Endodermal cell (in vitro differentiated cells): ENCODE data around the gene OTOS. TPM values are rescaled to one million over a fixed set of nuclear protein-coding genes. Genes with fewer than 3 reads are reported as not detected.

Experiments used
- DNase-seq: peaks from one replicate; pipeline ENCODE4 v3.0.0-alpha.2; 2017
- H3K27ac ChIP-seq: 2 replicates; pipeline ENCODE4 v1.5.1; 2013; ENCODE audit warnings: mild to moderate bottlenecking, low read depth, low read length, moderate library complexity
- H3K27me3 ChIP-seq: 2 replicates; pipeline ENCODE4 v1.6.1; 2013; ENCODE audit warnings: mild to moderate bottlenecking, low read length, moderate library complexity; ENCODE audit not compliant: insufficient read depth, control insufficient read depth, poor library complexity, severe bottlenecking
- H3K36me3 ChIP-seq: 2 replicates; pipeline ENCODE4 v1.7.0; 2013; ENCODE audit warnings: mild to moderate bottlenecking, low read length, moderate library complexity; ENCODE audit not compliant: control insufficient read depth, insufficient read depth
- H3K4me1 ChIP-seq: one replicate; pipeline ENCODE4 v1.7.0; 2013; ENCODE audit warnings: low read length; ENCODE audit not compliant: control insufficient read depth, insufficient read depth
- H3K4me3 ChIP-seq: 2 replicates; pipeline ENCODE4 v1.5.1; 2013; ENCODE audit warnings: mild to moderate bottlenecking, low read length, moderate library complexity
- H3K9ac ChIP-seq: 2 replicates; pipeline ENCODE4 v1.6.1; 2013; ENCODE audit warnings: mild to moderate bottlenecking, low read length, moderate library complexity; ENCODE audit not compliant: poor library complexity, severe bottlenecking; ENCODE audit errors: extremely low read depth
- H3K9me3 ChIP-seq: 2 replicates; pipeline ENCODE4 v1.6.1; 2013; ENCODE audit warnings: mild to moderate bottlenecking, low read length, moderate library complexity; ENCODE audit not compliant: control insufficient read depth
- H3K27ac Mint-ChIP-seq: 2 replicates; pipeline ENCODE4 v1.8.0; 2020; ENCODE audit warnings: mixed read lengths
- H3K27me3 Mint-ChIP-seq: 2 replicates; pipeline ENCODE4 v1.8.0; 2021; ENCODE audit warnings: mild to moderate bottlenecking, mixed read lengths; ENCODE audit not compliant: insufficient read depth
- H3K36me3 Mint-ChIP-seq: 2 replicates; pipeline ENCODE4 v1.8.0; 2020; ENCODE audit warnings: low read depth, mixed read lengths
- H3K4me1 Mint-ChIP-seq: 2 replicates; pipeline ENCODE4 v1.8.0; 2020; ENCODE audit warnings: mixed read lengths
- H3K4me3 Mint-ChIP-seq: 2 replicates; pipeline ENCODE4 v1.8.0; 2020; ENCODE audit warnings: mild to moderate bottlenecking, moderate library complexity, mixed read lengths
- H3K9me3 Mint-ChIP-seq: 2 replicates; pipeline ENCODE4 v1.8.0; 2020; ENCODE audit warnings: mild to moderate bottlenecking, mixed read lengths
- WGBS, 2 experiments: methylation state at CpG; one replicate each; pipeline versions ENCODE4 v1.1.5 to v1.1.7; 2013; ENCODE audit warnings: missing lambda C conversion rate in 2 of 2, mixed read lengths in 1 of 2; ENCODE audit not compliant: insufficient coverage in 1 of 2, insufficient read length in 1 of 2; 5-methylcytosine and 5-hydroxymethylcytosine counted together
- total RNA-seq, 2 donors: library from RNA; stranded (reverse); fragmentation: NEBNext Ultra II Directional in 1 of 2; extraction: Animal tissue kit (Norgen Biotek cat#: 25700) in 1 of 2; gene quantifications; 2 replicates in 1 of 2; 3 replicates in 1 of 2; pipeline ENCODE4 v1.2.1, GENCODE V29; 2021
- TF ChIP-seq, protein P1 (sequence below): fragments of 200-600 bp; sonication (generic); conservative IDR thresholded peaks from 2 replicates; pipeline ENCODE4 v1.5.0; 2021; ENCODE audit warnings: antibody characterized with exemption, mild to moderate bottlenecking

Gene OTOS
- total RNA-seq, 2 donors from 2014 or later, result not detected

DNA sequence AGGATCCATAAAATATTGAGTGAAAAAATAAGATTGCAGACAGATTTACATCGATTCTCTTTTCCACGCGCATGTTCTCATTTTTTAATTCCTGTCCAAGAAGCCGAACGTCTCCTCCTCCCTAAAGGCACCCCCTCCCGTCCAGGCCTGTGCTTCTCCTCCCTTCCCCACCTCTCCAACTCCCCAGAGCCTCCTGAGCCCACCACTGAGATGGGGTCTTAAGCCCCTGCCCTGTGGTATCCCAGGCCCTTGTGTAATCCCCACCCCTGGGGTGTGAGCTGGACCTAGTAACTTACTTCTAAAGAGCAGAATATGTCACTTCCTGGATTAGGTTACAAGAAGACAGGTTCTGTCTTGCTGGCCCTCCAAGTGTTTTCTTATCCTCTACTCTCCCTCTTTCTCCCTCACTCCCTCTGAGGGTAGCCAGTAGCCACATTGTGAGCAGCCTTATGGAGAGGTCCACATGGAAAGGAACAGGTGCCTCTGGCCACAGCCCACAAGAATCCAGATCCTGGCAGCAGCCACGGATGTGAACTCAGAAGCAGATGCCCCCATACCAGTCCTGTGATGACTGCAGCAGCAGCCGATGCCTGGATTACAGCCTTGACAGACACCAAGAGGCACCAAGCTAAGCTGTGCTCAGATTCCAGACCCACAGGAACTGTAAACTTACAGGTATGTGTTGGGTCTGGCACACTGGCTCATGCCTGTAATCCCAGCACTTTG, 39.6 kb upstream of the OTOS start:
- Mint-ChIP-seq H3K36me3 (no peaks in the 10 kb centered on the region), H3K27ac (no peak overlapping the region), H3K9me3 (no peaks in the 10 kb centered on the region), H3K27me3 (peaks cover 7% of the 10 kb centered on the region), H3K4me1 (no peaks in the 10 kb centered on the region), H3K4me3 (no peak overlapping the region)
- Histone ChIP-seq H3K4me1 (no peaks in the 10 kb centered on the region), H3K9me3 (no peaks in the 10 kb centered on the region), H3K4me3 (no peak overlapping the region), H3K9ac (no peak overlapping the region), H3K36me3 (no peaks in the 10 kb centered on the region), H3K27me3 (no peaks in the 10 kb centered on the region), H3K27ac (no peak overlapping the region)
- DNase-seq, result no peak
- TF ChIP-seq, protein P1, sequence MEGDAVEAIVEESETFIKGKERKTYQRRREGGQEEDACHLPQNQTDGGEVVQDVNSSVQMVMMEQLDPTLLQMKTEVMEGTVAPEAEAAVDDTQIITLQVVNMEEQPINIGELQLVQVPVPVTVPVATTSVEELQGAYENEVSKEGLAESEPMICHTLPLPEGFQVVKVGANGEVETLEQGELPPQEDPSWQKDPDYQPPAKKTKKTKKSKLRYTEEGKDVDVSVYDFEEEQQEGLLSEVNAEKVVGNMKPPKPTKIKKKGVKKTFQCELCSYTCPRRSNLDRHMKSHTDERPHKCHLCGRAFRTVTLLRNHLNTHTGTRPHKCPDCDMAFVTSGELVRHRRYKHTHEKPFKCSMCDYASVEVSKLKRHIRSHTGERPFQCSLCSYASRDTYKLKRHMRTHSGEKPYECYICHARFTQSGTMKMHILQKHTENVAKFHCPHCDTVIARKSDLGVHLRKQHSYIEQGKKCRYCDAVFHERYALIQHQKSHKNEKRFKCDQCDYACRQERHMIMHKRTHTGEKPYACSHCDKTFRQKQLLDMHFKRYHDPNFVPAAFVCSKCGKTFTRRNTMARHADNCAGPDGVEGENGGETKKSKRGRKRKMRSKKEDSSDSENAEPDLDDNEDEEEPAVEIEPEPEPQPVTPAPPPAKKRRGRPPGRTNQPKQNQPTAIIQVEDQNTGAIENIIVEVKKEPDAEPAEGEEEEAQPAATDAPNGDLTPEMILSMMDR, result no peak
- WGBS, 2 experiments, result 89 to 91% methylated on average over 8 of the region's 8 CpGs

DNA sequence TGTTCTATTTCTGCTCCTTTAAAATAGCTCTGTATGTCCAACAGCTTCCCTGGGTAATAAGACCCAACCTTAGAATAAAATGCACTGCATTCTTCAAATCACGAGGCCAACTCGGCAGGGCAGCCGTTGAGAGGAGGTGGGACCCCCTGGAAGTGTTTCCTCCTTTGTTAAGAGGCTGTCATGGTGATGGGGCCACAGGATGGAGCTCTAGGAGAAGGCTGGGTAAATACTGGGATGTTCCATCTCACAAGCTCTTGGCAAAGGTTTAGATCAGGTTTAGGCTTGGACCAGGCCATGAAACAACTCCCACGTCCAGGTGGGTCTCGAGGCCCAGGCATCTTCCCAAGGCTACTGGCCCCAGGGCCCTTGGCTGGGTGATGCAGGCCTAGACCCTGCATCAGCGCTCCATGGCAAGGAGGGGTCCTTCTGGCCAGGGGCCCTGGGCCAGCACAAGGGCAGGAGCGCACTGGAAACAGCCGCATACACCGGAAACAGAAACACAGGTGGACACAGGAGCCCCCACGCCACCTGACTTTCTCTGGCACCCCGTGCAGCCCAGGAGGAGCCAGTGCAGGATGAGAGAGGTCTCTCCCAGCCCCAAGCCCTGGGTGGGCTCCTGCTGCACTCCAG, 38.8 kb upstream of the OTOS start:
- Histone ChIP-seq H3K36me3 (no peaks in the 10 kb centered on the region), H3K27me3 (no peaks in the 10 kb centered on the region), H3K4me1 (no peaks in the 10 kb centered on the region), H3K27ac (no peak overlapping the region), H3K4me3 (no peak overlapping the region), H3K9me3 (no peaks in the 10 kb centered on the region), H3K9ac (no peak overlapping the region)
- H3K4me3 Mint-ChIP-seq, result no peak overlapping the region
- TF ChIP-seq, protein P1, result no peak
- WGBS, 2 experiments, result 92 to 98% methylated on average over 7 to 11 of the region's 11 CpGs
- no peaks in the 10 kb centered on the region for H3K4me1 Mint-ChIP-seq
- DNase-seq, result no peak
- H3K27me3 Mint-ChIP-seq, result peaks cover 7% of the 10 kb centered on the region
- H3K9me3 Mint-ChIP-seq, result no peaks in the 10 kb centered on the region
- H3K36me3 Mint-ChIP-seq, result no peaks in the 10 kb centered on the region
- H3K27ac Mint-ChIP-seq, result no peak overlapping the region

DNA sequence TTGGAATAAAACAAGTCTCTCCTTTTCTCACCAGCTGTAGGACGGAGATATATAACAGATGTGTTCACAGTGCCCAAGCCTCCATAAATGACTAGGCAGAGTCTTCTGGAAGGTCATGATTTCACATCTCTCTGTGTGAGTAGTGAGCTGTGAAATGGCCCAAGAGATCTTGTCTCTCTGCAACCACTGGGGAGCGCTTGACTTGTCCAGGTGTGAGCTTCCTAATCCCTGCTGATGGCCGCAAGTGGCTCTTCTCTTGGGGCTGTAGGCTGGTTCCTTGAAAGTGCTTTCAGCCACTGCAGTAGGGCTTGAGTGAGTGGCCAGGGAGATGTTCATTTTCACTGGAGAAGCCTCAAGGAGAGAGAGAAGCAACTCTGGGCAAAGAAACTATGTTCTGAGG, 38.1 kb upstream of the OTOS start:
- no peak overlapping the region for H3K27ac ChIP-seq
- no peaks in the 10 kb centered on the region for H3K4me1 ChIP-seq
- no peak overlapping the region for H3K4me3 ChIP-seq
- Mint-ChIP-seq H3K4me3 (no peak overlapping the region), H3K27ac (no peak overlapping the region), H3K36me3 (no peaks in the 10 kb centered on the region), H3K4me1 (no peaks in the 10 kb centered on the region), H3K27me3 (peaks cover 6% of the 10 kb centered on the region), H3K9me3 (no peaks in the 10 kb centered on the region)
- no peaks in the 10 kb centered on the region for H3K27me3 ChIP-seq
- peak; percentile 68 for DNase-seq
- no peaks in the 10 kb centered on the region for H3K9me3 ChIP-seq
- no peak overlapping the region for H3K9ac ChIP-seq
- WGBS, 2 experiments, result 82 to 100% methylated on average over 1 to 3 of the region's 3 CpGs
- TF ChIP-seq, protein P1, result peak; percentile 59
- no peaks in the 10 kb centered on the region for H3K36me3 ChIP-seq
